ENCODE measurements around the gene AP1B1. TPM values are rescaled to one million over a fixed set of nuclear protein-coding genes. Genes with fewer than 3 reads are reported as not detected.
"Not testable (repeated sequence)": the region's sequence is repeated elsewhere in the genome, so short reads cannot be mapped to it uniquely, and the experiment has no call there.

The AP1B1 gene
- total and polyA plus RNA-seq, 4 experiments from 2014 or later, result 9.1 to 42.7 (median 30.7) TPM

- Histone ChIP-seq H3K27me3 (ENCODE audit: insufficient read depth, low read length) (no peaks in the 10 kb centered on the region), H3K4me3 (ENCODE audit: low read length in 2 of 2) (no peak overlapping the region), H3K27ac (ENCODE audit: low read depth, low read length) (no peak overlapping the region), H3K4me1 (ENCODE audit: insufficient read depth, low read length) (peaks cover 17% of the 10 kb centered on the region), H3K36me3 (ENCODE audit: insufficient read depth, low read length) (peaks cover 11% of the 10 kb centered on the region), H3K9me3 (ENCODE audit: control insufficient read depth in 1 of 2, low read length in 2 of 2) (no peaks in the 10 kb centered on the region)
- Mint-ChIP-seq H3K27me3 (no peaks in the 10 kb centered on the region), H3K36me3 (peaks cover 23 to 53% of the 10 kb centered on the region in 2 donors), H3K4me3 (no peak overlapping the region), H3K4me1 (peaks cover 33 to 61% (median 51%) of the 10 kb centered on the region in 4 donors), H3K27ac (peak overlapping the region in 6 of 7 donors; percentile 7 to 63 (median 45)), H3K9me3 (no peaks in the 10 kb centered on the region)
- intact Hi-C loops (cut with micrococcal nuclease), result loop anchor here (10.0 kb wide), 2 partner anchors 105 to 1465 kb away; partner anchors contain the start of gene PITPNB
- no peak for DNase-seq
- ChIA-PET POLR2A (ENCODE audit: partially characterized antibody) (no interaction called here), CTCF (ENCODE audit: partially characterized antibody) (no interaction called here)
Observed at GRCh38 chr22:29380032-29380781, 8.2 kb downstream of the AP1B1 start.

GRCh38 chr22:29379258-29379657 is 9.1 kb downstream of the AP1B1 start:
- ChIA-PET CTCF (ENCODE audit: partially characterized antibody) (no interaction called here), POLR2A (ENCODE audit: partially characterized antibody) (no interaction called here)
- H3K4me3 ChIP-seq (ENCODE audit: low read length in 2 of 2), result no peak overlapping the region
- Mint-ChIP-seq H3K4me1 (peaks cover 29 to 54% (median 47%) of the 10 kb centered on the region in 4 donors), H3K27me3 (no peaks in the 10 kb centered on the region), H3K9me3 (no peaks in the 10 kb centered on the region), H3K4me3 (no peak overlapping the region), H3K36me3 (peaks cover 26 to 58% of the 10 kb centered on the region in 2 donors), H3K27ac (peak overlapping the region in 4 of 7 donors; percentile 2 to 61 (median 18))
- no peaks in the 10 kb centered on the region for H3K9me3 ChIP-seq (ENCODE audit: control insufficient read depth in 1 of 2, low read length in 2 of 2)
- H3K27ac ChIP-seq (ENCODE audit: low read depth, low read length), result no peak overlapping the region
- H3K27me3 ChIP-seq (ENCODE audit: insufficient read depth, low read length), result no peaks in the 10 kb centered on the region
- peaks cover 11% of the 10 kb centered on the region for H3K36me3 ChIP-seq (ENCODE audit: insufficient read depth, low read length)
- no peak for DNase-seq
- peaks cover 12% of the 10 kb centered on the region for H3K4me1 ChIP-seq (ENCODE audit: insufficient read depth, low read length)
- intact Hi-C loops (cut with micrococcal nuclease), result no loop called here

GRCh38 chr22:29377979-29378378 is 10.4 kb downstream of the AP1B1 start:
- peaks cover 31 to 50% (median 45%) of the 10 kb centered on the region in 4 donors for H3K4me1 Mint-ChIP-seq
- H3K36me3 Mint-ChIP-seq, result peaks cover 25 to 58% of the 10 kb centered on the region in 2 donors
- DNase-seq, result no peak
- H3K27me3 ChIP-seq (ENCODE audit: insufficient read depth, low read length), result no peaks in the 10 kb centered on the region
- H3K27ac Mint-ChIP-seq, result no peak overlapping the region
- H3K36me3 ChIP-seq (ENCODE audit: insufficient read depth, low read length), result peaks cover 10% of the 10 kb centered on the region
- intact Hi-C loops (cut with micrococcal nuclease), result no loop called here
- no peaks in the 10 kb centered on the region for H3K9me3 Mint-ChIP-seq
- no peak overlapping the region for H3K4me3 ChIP-seq (ENCODE audit: low read length in 2 of 2)
- H3K27ac ChIP-seq (ENCODE audit: low read depth, low read length), result no peak overlapping the region
- ChIA-PET POLR2A (ENCODE audit: partially characterized antibody) (no interaction called here), CTCF (ENCODE audit: partially characterized antibody) (no interaction called here)
- H3K27me3 Mint-ChIP-seq, result no peaks in the 10 kb centered on the region
- no peak overlapping the region for H3K4me3 Mint-ChIP-seq
- H3K4me1 ChIP-seq (ENCODE audit: insufficient read depth, low read length), result peaks cover 2% of the 10 kb centered on the region
- no peaks in the 10 kb centered on the region for H3K9me3 ChIP-seq (ENCODE audit: control insufficient read depth in 1 of 2, low read length in 2 of 2)

DNA sequence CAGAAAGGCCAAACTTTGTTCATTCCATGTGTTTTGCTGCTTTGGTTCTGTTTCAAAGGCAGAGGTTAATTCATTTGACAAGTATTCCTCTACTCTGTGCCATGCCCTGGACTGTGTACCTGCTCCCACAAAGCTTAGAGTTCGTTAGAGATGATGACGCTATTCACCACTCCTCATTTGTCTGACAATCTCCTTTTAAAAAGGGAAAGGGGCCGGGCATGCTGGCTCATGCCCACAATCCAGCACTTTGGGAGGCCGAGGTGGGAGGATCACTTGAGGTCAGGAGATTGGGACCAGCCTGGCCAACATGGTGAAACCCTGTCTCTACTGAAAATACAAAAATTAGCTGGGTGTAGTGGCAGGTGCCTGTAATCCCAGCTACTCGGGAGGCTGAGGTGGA is 11.7 kb downstream of the AP1B1 start:
- H3K4me3 Mint-ChIP-seq; H3K27ac ChIP-seq (ENCODE audit: low read depth, low read length); H3K9me3 Mint-ChIP-seq; H3K27me3 Mint-ChIP-seq; CTCF ChIA-PET (ENCODE audit: partially characterized antibody); H3K27me3 ChIP-seq (ENCODE audit: insufficient read depth, low read length); DNase-seq; H3K36me3 ChIP-seq (ENCODE audit: insufficient read depth, low read length); H3K4me3 ChIP-seq (ENCODE audit: low read length in 2 of 2); POLR2A ChIA-PET (ENCODE audit: partially characterized antibody); H3K9me3 ChIP-seq (ENCODE audit: control insufficient read depth in 1 of 2, low read length in 2 of 2); intact Hi-C loops (cut with micrococcal nuclease); H3K4me1 ChIP-seq (ENCODE audit: insufficient read depth, low read length): not testable (repeated sequence)
- Mint-ChIP-seq H3K36me3 (peaks cover 26 to 50% of the 10 kb centered on the region in 2 donors), H3K27ac (peak overlapping the region in 1 of 7 donors; percentile 32), H3K4me1 (peaks cover 26 to 42% (median 35%) of the 10 kb centered on the region in 4 donors)

- Mint-ChIP-seq H3K27me3 (no peaks in the 10 kb centered on the region), H3K4me3 (no peak overlapping the region), H3K36me3 (peaks cover 31 to 52% of the 10 kb centered on the region in 2 donors), H3K9me3 (no peaks in the 10 kb centered on the region), H3K4me1 (peaks cover 18 to 35% (median 25%) of the 10 kb centered on the region in 4 donors), H3K27ac (peak overlapping the region in 3 of 7 donors; percentile 5 to 67 (median 14))
- H3K27ac ChIP-seq (ENCODE audit: low read depth, low read length), result no peak overlapping the region
- H3K9me3 ChIP-seq (ENCODE audit: control insufficient read depth in 1 of 2, low read length in 2 of 2), result no peaks in the 10 kb centered on the region
- intact Hi-C loops (cut with micrococcal nuclease), result no loop called here
- H3K4me1 ChIP-seq (ENCODE audit: insufficient read depth, low read length), result no peaks in the 10 kb centered on the region
- H3K27me3 ChIP-seq (ENCODE audit: insufficient read depth, low read length), result no peaks in the 10 kb centered on the region
- peaks cover 13% of the 10 kb centered on the region for H3K36me3 ChIP-seq (ENCODE audit: insufficient read depth, low read length)
- H3K4me3 ChIP-seq (ENCODE audit: low read length in 2 of 2), result no peak overlapping the region
- CTCF ChIA-PET (ENCODE audit: partially characterized antibody), result no interaction called here
- POLR2A ChIA-PET (ENCODE audit: partially characterized antibody), result no interaction called here
- DNase-seq, result no peak
Observed at GRCh38 chr22:29375398-29376076, 12.8 kb downstream of the AP1B1 start.

DNA sequence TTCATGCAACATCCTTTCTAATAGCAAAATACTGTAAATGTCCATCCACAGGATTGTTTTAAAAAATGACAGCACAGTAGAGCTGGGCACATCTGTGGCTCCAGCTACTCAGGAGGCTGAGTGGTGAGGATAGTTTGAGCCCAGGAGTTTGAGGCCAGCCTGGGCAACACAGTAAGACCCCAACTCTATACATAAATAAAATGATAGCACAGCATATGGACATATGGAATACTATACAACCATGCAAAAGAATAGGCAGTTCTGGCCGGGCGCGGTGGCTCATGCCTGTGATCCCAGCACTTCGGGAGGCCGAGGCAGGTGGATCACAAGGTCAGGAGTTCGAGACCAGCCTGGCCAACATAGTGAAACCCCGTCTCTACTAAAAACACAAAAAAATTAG is 13.6 kb downstream of the AP1B1 start:
- H3K9me3 Mint-ChIP-seq; H3K4me3 ChIP-seq (ENCODE audit: low read length in 2 of 2); H3K4me1 ChIP-seq (ENCODE audit: insufficient read depth, low read length); H3K27me3 Mint-ChIP-seq; H3K9me3 ChIP-seq (ENCODE audit: control insufficient read depth in 1 of 2, low read length in 2 of 2); H3K27ac ChIP-seq (ENCODE audit: low read depth, low read length); CTCF ChIA-PET (ENCODE audit: partially characterized antibody); DNase-seq; POLR2A ChIA-PET (ENCODE audit: partially characterized antibody); H3K27me3 ChIP-seq (ENCODE audit: insufficient read depth, low read length); H3K4me3 Mint-ChIP-seq; intact Hi-C loops (cut with micrococcal nuclease): not testable (repeated sequence)
- H3K4me1 Mint-ChIP-seq, result peaks cover 13 to 29% (median 19%) of the 10 kb centered on the region in 4 donors
- peaks cover 14% of the 10 kb centered on the region for H3K36me3 ChIP-seq (ENCODE audit: insufficient read depth, low read length)
- peak overlapping the region in 1 of 7 donors; percentile 18 for H3K27ac Mint-ChIP-seq
- peaks cover 31 to 48% of the 10 kb centered on the region in 2 donors for H3K36me3 Mint-ChIP-seq

DNA sequence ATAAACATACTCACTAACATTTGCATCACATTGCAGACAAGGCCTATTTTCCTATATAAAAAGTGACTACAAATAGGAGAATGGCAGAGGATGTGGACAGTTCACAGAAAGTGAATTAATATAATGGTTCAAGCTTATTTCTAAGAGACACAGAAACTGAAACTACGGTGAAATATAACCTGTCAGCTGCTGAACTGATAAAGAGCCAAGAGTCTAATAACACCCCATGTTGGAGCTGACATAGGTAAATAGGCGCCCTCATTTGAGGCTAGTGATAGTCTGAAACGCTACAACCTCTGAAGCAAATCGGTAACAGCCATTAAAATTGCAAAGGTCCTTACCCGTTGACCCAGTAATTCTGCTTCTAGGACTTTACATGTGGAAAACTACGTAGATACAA is 14.0 kb downstream of the AP1B1 start:
- no peaks in the 10 kb centered on the region for H3K27me3 Mint-ChIP-seq
- H3K9me3 Mint-ChIP-seq, result no peaks in the 10 kb centered on the region
- H3K27ac Mint-ChIP-seq, result no peak overlapping the region
- H3K36me3 Mint-ChIP-seq, result peaks cover 31 to 45% of the 10 kb centered on the region in 2 donors
- no peak for DNase-seq
- Histone ChIP-seq H3K27ac (ENCODE audit: low read depth, low read length) (no peak overlapping the region), H3K4me3 (ENCODE audit: low read length in 2 of 2) (no peak overlapping the region), H3K27me3 (ENCODE audit: insufficient read depth, low read length) (no peaks in the 10 kb centered on the region), H3K36me3 (ENCODE audit: insufficient read depth, low read length) (peaks cover 14% of the 10 kb centered on the region), H3K4me1 (ENCODE audit: insufficient read depth, low read length) (no peaks in the 10 kb centered on the region), H3K9me3 (ENCODE audit: control insufficient read depth in 1 of 2, low read length in 2 of 2) (no peaks in the 10 kb centered on the region)
- peaks cover 11 to 25% (median 16%) of the 10 kb centered on the region in 4 donors for H3K4me1 Mint-ChIP-seq
- CTCF ChIA-PET (ENCODE audit: partially characterized antibody), result no interaction called here
- intact Hi-C loops (cut with micrococcal nuclease), result no loop called here
- POLR2A ChIA-PET (ENCODE audit: partially characterized antibody), result no interaction called here
- H3K4me3 Mint-ChIP-seq, result no peak overlapping the region

Measured in CD4-positive, alpha-beta memory T cell (primary cell).